ENCODE results near the gene ERI3.

The ERI3 gene

DNA sequence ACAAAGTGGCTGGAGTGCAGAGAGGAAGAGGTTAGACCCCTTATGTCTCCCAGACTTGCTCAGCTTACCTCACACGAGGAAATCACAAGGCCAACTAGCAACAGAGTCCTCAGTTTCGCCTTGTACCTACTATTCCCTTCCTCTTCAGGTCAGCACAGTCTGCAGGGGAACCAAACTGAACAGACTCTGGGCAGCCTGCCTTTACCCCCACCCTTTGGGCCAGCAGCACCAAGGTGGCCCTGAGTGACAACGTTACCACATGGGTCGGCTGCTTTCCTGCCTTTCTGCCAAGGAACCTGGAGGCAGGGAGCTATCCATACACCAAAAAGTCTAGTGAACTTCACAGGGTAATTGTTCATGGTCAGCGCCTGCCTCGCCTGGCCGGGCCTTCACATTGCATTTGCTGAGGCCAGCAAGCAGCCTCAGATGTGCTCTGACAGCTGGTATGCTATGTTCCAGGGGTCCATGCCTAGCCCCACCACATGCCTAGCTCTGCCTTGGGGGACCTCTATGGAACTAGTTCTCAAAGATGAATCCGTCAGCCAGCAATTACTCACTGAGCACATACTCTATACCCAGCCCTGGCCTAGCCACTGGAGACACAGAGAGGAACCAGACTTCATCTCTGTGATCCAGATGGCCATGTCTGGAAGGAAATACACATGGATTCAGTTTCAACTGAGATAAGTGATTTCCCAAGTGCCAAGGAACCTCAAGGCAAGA lies 72.2 kb downstream of the ERI3 start:
- no peak for DNase-seq

GRCh38 chr1:44281962-44282703 lies 72.9 kb downstream of the ERI3 start:
- DNase-seq = no peak

DNA sequence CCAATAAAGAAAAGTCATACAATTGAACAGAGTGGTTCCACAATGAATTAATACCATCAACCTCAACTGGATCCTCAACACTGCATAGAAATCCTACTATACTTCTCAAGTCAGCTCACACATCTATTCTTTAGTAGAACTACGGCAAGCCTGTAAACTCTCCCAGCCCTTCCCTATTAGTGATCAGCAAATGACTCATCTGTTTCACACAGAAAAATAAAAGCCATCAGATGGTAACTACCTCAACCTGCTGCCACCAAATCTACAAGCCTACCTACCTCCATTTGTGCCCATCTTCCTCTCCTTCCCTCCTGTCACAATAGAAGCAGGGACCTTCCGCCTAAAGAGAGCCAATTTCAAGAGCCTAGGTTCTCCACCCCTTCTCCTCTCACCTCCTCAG lies 78.2 kb downstream of the ERI3 start:
- DNase-seq = no peak

GRCh38 chr1:44275991-44276405 lies 79.1 kb downstream of the ERI3 start:
- DNase-seq = no peak

DNA sequence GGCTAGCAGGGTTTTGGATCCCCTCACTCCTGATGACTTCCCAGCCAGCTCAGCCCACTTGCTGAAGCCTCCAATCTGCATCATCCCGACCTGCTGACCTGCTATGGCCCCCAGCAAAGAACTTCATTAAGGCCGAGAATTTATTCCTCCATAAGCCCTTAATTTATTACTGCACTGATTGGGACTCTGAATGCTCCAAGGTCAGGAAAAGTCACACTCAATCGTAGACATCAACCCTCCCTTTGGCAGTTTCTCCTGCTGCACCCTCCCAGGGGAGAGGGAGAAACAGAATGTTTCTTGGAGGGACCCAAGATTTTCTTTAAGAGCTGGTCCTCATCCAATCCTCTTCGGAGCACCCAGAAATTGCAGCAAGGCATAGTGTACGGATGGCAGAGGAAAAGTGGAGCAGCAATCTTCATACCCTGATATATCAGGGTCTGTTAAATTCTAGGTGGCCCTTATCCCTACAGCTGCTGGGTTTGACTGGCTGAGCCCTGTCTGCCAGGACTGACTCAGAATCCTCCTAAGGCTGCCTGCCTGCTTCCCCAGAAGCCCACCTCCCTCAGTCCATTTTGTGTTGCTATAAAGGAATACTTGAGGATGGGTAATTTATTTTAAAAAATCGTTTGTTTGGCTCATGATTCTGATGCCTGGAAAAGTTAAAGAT lies 79.6 kb downstream of the ERI3 start:
- no peak for DNase-seq

- no peak for DNase-seq
Measured at GRCh38 chr1:44273560-44274350, 81.3 kb downstream of the ERI3 start.

DNA sequence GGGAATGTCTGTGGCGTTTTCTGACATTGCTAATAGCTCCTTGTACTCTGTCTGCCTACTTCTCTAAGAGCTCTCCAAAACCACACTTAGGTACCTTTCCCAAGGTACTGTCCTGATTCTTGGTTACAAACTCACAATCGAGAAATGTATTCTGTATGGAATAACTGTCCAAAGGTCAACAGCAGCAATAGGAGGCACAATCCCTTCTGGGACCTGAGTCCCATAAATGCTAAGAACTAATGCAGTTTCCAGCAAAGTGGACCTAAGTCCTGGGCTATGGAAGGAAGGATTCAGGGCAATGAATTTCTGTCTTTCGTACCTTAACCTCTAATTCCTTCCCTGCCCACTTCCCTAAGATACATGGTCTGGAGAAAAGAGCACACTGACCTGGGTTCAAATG lies 82.1 kb downstream of the ERI3 start:
- no peak for DNase-seq

DNA sequence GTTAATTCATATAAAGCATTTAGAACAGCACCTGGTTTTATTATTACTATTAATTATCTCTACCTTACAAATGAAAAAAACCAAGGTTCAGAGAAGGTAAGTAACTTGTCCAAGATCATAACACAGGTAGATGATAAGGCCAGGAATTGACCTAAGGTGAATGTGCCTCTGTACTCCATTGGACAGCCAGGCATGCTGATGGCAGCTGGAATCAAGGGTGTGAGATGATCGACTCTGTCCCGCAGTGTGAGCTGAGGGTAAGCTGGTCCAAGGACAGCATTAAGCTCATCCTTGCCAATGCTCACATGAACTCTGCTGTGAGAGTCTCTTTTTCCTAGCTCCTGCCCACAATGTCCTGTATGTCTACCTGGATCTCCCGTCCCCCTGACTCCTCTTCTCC lies 83.4 kb downstream of the ERI3 start:
- DNase-seq = no peak

GRCh38 chr1:44270686-44271628 lies 84.1 kb downstream of the ERI3 start:
- no peak for DNase-seq

DNA sequence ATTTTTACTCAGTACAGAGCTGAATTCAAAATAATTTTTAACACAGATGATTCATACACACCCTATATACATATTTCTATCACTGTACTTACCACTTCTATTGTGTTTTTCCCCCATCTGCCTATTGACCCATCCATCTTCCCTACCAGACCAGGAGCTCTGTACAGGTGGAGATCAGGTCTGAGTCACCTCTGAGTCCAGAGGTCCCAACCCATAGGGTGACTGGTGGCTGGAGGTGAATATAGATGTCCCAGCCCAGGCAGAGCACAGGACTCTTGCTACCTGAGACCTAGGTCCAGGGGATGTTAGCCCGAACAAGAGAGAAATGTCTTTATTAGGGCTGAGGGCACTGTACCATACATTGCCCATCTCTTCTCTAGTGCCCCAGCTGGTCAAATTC lies 87.0 kb downstream of the ERI3 start:
- no peak for DNase-seq

GRCh38 chr1:44267438-44267837 lies 87.6 kb downstream of the ERI3 start:
- no peak for DNase-seq

DNA sequence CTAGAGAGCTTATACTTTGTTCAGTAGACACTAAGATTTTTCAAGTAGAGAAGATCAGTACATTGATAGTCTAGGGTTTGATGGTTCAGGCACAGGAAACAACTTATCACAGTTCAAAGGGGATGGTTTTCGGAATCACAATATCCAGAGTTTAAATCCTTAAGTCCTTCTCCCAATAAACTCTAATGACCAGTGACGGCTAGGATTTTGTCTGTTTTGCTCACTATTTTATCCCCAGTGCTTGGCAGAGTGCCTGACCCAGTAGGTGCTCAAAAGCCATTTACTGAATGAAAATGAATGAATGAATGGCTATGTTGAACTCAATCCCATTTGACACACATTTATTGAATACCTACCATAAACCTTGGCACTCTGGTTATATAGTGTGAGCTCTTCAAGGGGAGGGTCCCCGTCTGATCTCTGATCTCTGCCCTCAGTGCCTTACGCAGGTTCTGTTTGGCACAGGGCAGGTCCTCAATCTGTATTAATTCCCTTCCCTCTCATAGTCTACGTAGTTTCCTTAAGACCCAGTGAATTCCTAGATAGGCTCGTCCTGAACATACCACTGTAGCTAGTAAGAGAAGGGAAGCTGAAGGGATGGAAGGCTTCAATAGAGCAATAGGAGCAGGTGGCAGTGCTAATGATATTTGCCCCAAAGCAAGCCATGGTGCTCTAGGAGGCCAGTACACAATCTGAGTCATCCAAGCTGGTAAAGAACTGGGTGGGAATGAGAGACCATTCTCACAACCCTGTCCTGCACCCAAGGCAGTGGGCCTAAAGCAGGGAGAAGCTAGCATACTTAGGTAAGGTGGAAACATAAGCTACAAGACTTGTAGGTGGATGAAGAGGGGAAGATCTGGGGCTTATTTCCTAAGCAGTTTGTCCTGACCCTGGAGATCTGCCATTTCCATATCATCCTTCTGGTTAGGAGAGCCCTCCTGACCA lies 88.4 kb downstream of the ERI3 start:
- no peak for DNase-seq

DNA sequence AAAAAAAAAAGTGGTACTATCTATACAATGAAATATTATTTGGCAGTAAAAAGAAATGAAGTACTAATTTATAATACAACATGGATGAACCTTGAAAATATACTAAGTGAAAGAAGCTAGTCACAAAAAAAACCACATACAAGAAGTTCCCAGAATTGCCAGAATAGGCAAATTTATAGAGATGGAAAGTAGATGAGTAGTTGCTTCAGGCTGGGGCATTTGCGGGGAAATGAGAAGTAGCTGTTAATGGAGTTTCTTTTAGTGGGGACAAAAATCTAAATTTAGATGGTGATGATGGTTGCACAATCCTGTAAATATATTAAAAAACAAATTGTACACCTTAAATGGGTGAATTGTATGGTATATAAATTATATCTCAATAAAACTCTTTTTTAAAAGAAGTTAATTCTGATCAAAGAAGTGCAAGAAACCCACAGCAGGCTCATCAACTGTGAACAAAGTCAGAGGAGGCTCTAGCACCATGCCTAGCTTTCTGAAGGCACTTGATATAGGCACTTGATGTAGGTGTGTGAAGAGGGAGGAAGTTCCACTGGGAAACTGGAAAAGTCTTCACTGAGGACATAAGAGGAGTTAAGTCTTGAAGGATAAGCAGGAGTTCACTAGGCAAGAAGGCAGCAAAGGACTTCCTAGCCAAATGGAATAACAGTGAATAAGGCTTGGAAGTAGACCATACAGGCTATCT lies 89.2 kb downstream of the ERI3 start:
- DNase-seq = no peak

DNA sequence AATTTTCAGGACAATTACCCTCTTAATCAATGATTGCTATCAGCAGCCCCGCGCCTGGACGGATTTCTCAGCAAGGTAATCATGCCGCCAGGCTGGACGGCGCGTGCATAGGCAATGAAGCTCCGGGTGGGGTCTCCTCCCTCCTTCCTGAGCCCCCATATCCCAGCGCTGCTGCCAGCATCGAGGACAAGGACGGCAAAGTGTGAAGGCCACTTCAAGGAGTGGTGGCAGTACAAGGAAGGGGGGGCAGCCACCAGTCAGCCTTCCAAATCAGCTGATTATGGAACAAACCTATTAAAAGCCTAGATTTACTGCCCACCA lies 90.6 kb downstream of the ERI3 start:
- DNase-seq = no peak

GRCh38 chr1:44263568-44264450 lies 91.2 kb downstream of the ERI3 start:
- no peak for DNase-seq

GRCh38 chr1:44262816-44263567 lies 92.1 kb downstream of the ERI3 start:
- peak in 1 of 14 donors; percentile 69 for DNase-seq

- DNase-seq = no peak
Measured at GRCh38 chr1:44262414-44262813, 92.6 kb downstream of the ERI3 start.

DNA sequence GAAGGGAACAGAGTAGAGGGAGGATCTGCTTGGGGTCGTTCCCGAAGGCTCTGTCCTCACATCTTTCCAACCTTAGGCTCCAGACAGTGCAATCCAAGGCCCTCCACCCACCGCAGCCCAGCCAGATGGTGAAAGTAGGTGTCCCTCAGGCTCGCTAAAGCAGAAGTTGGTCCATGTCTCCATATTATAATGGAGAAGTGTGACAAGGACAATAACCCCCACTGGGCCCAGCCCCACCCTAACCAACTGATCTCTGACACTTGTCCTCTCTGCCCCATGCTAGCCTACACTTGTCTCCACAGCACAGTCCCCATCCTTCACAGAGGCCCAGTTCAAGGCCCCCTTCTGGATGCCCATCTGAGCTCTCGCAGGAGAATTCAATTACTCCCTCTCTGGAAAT lies 93.1 kb downstream of the ERI3 start:
- DNase-seq = no peak
